Fibroblast of the conjunctiva (primary cell): ENCODE data around the gene PADI3.

Experiments
- DNase-seq: peaks from one replicate; pipeline ENCODE4 v3.0.0-alpha.2; 2010; ENCODE audit warnings: low read depth

Gene PADI3

GRCh38 chr1:17214876-17215544 lies 33.9 kb upstream of the PADI3 start:
- no peak for DNase-seq

DNA sequence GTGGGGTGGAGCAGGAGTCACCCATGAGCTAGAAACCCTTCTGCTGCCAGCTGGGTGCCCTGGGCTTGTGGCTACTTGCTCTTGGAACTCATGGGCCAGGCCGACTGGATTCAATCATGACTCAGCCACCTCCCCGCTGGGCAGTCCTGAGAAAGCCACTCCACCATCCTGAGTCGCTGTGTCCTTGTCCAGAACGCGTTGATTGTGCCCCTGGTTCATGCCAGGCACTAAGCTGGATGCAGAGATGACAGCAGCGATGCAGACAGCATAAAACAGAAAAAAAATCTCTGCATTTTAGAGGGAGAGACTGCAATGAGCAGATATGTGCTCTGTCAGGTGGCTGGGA lies 33.4 kb upstream of the PADI3 start:
- DNase-seq: no peak

DNA sequence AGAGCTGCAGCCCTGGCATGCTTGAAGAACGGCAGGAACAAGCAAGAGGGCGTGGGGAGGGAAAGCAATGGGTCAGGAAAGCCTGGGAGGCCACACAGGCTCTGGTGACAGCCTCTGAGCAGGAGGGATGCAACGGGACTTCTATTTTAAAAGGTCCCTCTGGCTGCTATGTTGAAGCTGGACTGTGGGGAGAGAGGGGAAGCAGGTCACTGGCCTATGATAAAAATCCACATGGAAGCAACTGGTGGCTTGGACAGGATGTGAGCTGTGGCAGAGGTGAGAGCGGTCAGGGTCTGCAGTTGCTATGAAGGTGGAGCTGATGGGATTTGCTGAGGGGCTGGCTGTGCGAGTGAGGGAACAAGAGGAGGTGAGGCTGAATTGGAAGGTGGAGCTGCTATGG lies 32.8 kb upstream of the PADI3 start:
- DNase-seq: no peak

GRCh38 chr1:17217607-17218006 lies 31.3 kb upstream of the PADI3 start:
- DNase-seq: no peak

DNA sequence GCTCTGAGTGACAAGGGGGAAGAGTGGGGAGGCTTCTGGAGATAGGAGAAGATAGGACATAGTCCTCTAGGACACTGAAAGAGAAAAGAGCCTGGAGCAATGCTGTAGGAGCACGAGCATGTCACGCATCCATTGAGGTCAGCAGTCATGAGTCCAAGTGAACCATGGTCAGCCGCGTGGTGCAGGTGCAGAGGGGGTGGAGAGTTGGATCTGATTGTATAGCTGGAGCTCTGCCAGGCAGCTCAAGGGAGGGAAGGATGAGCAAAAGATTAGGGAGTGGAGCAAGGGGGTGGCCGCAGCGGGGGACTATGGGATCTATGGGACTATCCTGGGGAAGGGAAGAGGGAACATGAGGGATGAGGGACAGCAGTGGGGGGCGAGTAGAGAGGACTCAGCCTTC lies 30.0 kb upstream of the PADI3 start:
- no peak for DNase-seq

GRCh38 chr1:17220287-17220686 lies 28.6 kb upstream of the PADI3 start:
- no peak for DNase-seq

GRCh38 chr1:17222557-17222956 lies 26.3 kb upstream of the PADI3 start:
- no peak for DNase-seq

GRCh38 chr1:17224434-17224833 lies 24.5 kb upstream of the PADI3 start:
- no peak for DNase-seq

DNA sequence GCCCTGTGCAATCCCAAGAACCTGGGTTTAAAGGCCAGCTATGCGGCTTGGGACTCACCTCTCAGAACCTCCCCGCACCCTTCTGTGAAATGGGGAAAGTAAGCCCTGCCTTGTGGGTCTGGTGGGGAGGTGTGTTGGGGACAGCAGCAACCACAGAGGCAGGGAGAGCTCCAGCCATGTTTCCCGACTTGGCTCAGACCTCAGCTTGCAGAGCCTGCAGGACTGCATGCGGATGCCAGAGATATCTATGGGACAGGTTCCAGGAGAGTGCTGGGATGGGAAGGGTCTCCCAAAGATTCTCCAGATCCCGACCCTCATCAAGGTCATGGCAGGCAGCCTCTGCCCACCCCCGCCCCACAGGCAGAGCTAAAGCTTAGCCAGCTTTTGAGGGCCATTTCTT lies 23.8 kb upstream of the PADI3 start:
- no peak for DNase-seq

DNA sequence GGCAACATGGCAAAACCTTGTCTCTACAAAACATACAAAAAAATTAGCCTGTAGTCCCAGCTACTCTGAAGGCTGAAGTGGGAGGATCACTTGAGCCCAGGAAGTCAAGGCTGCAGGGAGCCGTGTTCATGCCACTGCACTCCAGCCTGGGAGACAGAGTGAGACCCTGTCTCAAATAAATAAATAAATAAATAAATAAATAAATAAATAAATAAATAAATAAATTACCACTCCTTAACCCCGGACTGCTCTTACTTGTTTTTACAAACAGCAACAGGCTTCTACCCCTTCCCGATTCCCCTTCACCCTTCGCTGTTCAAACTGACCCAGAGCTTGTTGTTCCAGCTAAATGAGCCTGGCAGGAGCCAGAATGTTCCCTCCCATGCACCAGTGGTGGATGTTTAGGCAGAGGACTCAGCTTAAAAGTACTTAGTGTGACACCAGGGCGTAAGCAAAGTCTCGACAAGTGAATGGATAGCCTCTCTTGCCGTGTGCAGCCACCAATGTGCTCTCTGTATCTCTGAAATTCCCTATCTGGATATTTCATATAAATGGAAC lies 21.5 kb upstream of the PADI3 start:
- DNase-seq: no peak

DNA sequence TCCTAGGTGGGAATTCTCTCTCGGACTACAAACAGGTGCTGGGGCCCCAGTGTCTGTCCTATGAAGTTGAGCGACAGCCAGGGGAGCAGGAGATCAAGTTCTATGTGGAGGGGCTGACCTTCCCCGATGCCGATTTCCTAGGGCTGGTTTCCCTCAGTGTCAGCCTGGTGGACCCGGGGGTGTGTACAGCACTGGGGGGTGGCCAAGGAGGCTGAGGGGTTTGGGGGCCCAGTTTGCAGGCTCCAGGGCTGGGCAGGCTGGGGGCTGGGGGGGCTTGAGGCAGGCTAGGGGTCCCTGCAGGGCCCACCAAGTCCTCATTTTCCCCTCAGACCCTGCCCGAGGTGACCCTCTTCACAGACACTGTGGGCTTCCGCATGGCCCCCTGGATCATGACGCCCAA lies 20.3 kb upstream of the PADI3 start:
- DNase-seq: no peak

DNA sequence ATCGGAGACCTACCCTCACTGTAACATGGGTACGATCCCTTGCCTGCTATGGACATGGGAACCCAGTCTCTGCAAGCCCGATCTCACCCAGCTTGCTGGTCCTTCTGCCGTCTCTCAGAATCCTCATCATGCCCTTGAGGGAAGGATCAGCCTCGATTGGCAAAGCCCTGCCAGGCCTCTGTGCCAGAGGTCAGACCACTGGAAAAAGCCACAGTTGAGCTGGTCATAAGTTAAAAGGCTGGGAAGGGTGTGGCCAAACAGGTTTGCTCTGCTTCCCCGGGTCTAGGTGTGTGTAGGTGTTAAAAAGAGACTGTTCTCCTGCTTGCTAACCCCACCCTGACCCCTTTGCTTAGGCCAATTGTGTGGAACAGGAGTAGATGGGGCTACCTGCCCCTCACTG lies 19.5 kb upstream of the PADI3 start:
- DNase-seq: no peak

DNA sequence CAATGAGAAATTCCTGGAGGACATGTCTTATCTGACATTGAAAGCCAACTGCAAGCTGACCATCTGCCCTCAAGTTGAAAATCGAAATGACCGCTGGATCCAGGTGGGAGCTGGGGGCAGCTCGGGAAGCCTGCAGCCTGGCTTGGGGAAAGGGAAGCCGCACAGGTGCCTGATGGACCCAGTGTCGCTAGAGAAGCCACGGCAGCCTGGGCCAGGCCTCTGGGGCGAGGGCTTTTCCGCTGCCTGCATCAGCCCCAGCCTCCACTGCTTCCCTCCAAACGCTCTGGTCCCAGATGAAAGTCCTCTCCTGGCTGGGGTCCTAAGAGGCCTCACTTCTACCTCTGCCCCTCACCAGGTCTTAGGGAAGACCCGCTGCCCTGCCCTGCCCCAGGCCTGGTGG lies 18.8 kb upstream of the PADI3 start:
- DNase-seq: no peak

DNA sequence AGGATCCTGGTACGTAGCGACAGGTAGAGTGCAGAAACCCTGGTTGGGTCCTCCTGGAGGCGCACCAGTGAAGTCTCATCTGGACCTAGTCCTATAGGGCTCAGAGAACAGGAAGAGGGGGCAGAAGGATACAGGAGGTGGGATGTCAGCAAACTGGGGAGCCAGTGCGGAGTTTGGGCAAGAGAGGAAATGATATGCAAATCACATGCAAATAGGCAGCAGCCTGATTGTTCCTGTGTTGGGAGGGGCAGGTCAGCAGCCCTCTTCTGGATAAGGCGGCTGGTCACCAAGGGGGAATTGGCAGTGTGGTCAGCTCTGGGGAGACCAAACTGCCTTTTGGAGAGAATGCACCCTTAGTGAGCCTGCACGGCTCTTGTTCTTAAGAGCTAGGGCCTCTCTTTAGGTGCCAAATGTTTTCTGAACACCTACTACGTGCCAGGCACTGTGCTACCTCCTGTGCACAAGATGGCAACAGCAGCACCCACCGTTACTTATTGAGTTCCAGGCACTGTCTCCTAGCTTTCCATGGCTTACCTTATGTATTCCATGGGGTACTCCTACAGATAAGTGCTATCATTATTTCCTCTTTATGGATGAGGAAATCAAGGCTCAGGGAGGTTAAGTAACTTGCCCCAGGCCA lies 18.1 kb upstream of the PADI3 start:
- DNase-seq: no peak

DNA sequence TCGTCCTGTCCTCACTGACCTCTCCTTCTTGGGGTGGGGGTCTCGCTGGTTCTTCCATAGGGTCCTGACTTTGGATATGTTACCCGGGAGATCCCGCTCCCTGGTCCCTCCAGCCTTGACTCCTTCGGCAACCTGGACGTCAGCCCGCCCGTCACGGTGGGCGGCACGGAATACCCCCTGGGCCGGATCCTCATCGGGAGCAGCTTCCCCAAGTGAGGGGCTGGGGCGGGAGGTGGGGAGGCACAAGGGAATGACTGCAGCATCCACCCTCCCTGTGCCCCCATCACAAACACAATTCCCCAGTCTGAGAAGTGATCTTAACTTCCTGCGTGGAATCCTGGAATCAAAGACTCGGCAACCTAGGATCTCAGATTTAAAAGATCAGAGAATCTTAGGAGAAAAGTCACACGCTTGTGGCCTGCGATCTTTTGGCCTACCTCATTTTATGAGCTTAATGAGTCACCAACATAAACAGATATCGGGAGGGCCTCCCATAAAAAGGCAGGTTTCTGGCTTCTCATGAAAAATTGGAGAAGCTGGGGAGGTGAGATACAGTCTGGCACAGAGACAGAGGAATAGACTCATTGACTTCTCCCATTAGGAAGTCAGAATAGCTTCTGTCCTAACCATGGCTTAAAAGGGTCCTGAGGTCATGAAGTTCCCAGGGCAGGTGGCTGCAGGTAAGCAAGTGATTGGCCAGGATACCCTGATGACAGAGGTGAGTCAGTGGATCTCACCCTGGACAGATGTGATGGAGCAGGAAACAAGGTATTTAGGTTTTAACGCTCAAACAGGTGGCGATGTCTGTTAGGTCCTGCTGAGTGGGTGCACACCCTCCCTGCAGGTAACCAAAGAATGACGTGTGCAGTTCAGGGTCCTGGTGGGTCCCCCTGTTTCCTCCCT lies 15.9 kb upstream of the PADI3 start:
- DNase-seq: no peak

GRCh38 chr1:17233675-17234320 lies 15.1 kb upstream of the PADI3 start:
- DNase-seq: peak; percentile 32

DNA sequence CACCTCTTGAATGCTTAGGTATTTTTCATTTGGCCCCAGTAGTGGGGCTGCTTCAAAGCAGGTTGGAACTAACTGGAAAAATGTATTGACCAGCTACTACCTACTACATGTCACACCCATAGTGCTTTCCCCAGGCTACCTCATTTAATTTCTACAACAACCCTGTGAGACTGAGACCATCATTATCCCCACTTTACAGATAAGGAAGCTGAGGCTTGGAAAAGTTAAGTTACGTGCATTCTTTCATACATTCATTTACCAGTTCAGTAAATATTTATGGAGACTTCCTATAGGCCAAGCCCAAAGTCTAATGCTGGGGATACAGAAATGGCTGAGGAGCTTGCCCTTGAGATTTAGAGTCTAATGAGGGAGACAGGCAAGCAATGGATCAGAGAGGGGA lies 14.5 kb upstream of the PADI3 start:
- DNase-seq: no peak

GRCh38 chr1:17235135-17235885 lies 13.6 kb upstream of the PADI3 start:
- no peak for DNase-seq

GRCh38 chr1:17236779-17237560 lies 11.9 kb upstream of the PADI3 start:
- peak; percentile 59 for DNase-seq

GRCh38 chr1:17237561-17237903 lies 11.4 kb upstream of the PADI3 start:
- DNase-seq: no peak

GRCh38 chr1:17239420-17239819 lies 9.5 kb upstream of the PADI3 start:
- peak; percentile 73 for DNase-seq
